Measurements from ENCODE around the gene DECR2.

- TF ChIP-seq SOX6 (IDR thresholded peaks at IDR 0.05): peak; percentile 88; the same call in 1 of the 2 replicates
- no peak for TF ChIP-seq POLR2AphosphoS5 (IDR thresholded peaks at IDR 0.05; ENCODE audit: control insufficient read depth, insufficient read depth, low read depth, low read length)
- no peak for TF ChIP-seq TARDBP (IDR thresholded peaks at IDR 0.05)
- TF ChIP-seq CTCF (IDR thresholded peaks at IDR 0.05 in 2 of 3, conservative IDR thresholded peaks at IDR 0.05 in 1 of 3; ENCODE audit: insufficient read depth in 2 of 3, low read depth in 1 of 3, low read length in 3 of 3): no peak
- TF ChIP-seq ZNF274 (IDR thresholded peaks at IDR 0.05; ENCODE audit: borderline replicate concordance, low read depth, low read length): no peak
- no peak for TF ChIP-seq TFE3 (CRISPR knock-in tag; IDR thresholded peaks at IDR 0.05)
- no peak for TF ChIP-seq TAF1 (IDR thresholded peaks at IDR 0.05; ENCODE audit: control insufficient read depth, extremely low read depth, insufficient read depth, low read length, severe bottlenecking)
- TF ChIP-seq CAMTA2 (CRISPR knock-in tag; conservative IDR thresholded peaks at IDR 0.05): no peak
- TF ChIP-seq ZC3H4 (CRISPR knock-in tag; IDR thresholded peaks at IDR 0.05; ENCODE audit: borderline replicate concordance): no peak
- no peak for TF ChIP-seq NR2F6 (CRISPR knock-in tag; IDR thresholded peaks at IDR 0.05)
- TF ChIP-seq SMARCC2 (IDR thresholded peaks at IDR 0.05; ENCODE audit: low read depth): no peak
- TF ChIP-seq POLR2A (conservative IDR thresholded peaks at IDR 0.05): no peak
- TF ChIP-seq CHD4 (IDR thresholded peaks at IDR 0.05; ENCODE audit: insufficient read depth, insufficient replicate concordance, low read depth, low read length, poor library complexity, severe bottlenecking): no peak
- no peak for TF ChIP-seq TAF7 (tag; IDR thresholded peaks at IDR 0.05)
Measured at GRCh38 chr16:456891-457483, 55.3 kb downstream of the DECR2 start.

Measured in K562 (cell line).